Urothelium cell line (cell line): ENCODE measurements around the gene TEX29.

ENCODE experiments used
- DNase-seq: peaks from one replicate; pipeline ENCODE4 v3.0.0; 2011; ENCODE audit warnings: low spot score, mixed read lengths
- FAIRE-seq: peaks from 2 replicates; lab custom pipeline; 2011; peaks lifted over from hg19 to GRCh38; lab: Jason Lieb, UNC

The TEX29 gene

DNA sequence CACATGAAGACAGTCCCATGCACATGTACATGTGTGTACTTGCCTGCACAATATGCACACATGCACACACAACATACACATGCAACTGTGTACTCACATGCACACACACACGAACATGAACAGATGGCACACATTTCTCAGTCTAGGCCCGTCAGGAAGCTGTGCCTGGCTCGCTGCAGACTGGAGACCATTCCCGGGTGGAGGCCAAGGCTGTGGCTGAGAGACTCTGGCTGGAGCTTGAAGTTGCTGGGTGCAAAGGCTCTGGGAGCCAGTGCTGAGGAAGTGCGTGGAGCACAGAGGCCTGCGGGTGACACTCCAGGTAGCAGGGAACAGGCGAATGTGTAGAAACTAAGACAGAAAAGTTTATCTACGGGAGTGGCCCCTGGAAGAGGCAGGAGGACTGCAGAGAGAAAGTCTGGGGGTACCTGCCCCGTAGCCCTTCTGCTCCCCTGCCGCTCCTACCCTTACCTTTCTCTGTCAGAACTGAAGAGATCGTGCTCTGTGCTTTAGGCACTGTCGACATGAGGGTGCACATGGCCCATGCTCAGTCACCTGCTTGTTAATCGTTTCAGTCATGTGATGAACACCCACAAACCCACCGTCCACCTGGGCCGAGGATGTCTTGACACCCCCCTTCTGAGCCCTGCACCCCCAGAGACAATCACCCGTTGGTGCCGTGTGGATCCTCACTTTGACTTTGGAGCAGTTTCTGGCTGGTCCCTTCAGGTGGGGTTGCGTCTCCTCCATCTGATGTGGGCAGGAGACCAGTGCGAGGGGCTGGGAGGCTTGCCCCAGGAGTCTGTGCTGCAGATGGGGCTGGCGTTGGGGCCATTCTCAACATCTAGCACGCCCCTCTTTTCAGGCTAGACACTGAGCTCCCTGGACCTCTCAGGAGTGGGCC is 69.4 kb downstream of the TEX29 start:
- no peak for DNase-seq
- peak; percentile 46 for FAIRE-seq

DNA sequence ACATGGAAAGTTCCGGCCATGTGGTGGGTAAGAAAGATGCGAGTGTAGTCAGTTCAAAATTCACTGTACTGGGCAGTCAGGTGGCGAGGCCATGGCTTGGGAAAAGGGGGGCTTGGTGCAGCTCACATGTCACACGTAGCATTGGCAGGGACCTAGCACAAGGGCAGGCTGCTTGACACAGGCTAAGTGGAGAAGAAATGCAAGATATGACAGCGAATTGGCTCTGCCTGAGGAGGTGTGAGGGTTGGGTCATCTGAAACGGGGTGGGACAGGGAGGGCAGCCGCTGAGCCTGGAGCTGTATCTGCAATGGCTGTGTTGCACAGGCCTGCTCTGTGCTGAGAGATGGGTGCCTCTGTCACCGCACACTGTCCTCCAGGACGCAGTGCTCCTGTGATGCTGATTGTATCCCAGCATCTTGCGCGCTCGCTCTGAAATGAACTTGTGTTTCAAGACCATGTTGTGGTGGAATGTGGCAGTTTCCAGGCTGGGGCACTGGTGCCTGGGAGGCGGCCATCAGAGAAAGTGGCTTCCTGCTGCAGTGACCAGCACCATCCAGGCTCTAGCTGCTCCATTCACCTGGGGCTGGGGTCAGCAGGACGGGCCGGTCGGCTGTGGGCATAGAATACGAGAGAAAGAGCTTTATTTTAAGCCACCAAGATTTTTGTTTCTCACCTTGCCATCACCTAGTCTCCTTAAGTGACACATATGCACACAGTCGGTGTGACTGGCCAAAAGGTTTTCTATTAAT is 70.3 kb downstream of the TEX29 start:
- FAIRE-seq (no peak), DNase-seq (no peak)

GRCh38 chr13:111392486-111392885 is 72.0 kb downstream of the TEX29 start:
- FAIRE-seq (no peak), DNase-seq (no peak)

DNA sequence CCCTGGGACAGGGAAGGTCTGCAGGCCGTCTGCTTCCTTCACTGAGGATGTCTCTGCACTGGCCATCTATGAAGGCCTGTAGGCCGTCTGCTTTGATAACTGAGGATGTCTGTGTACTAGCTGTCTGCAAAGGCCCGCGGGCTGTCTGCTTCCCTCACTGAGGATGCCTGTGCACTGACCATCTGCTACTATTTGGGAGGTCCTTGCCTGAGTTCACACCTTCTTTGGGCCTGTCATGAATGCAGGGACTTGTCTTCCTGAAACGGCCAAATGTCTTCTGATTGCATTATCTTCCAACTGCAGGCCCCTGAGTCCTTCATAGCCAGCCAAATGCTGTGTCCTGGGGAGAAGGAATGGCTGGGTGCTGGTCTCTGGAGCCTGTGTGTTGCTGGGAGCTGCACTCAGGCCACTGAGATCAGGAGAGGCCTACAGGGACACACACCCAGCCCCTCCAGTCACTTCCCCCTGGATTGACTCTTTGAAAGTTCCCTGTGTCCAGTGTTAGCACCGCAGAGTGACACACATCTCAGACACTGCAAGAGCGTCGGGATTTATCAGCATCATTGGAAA is 72.9 kb downstream of the TEX29 start:
- FAIRE-seq = no peak
- DNase-seq = no peak
